ENCODE results near the gene HLX. TPM values are rescaled to one million over a fixed set of nuclear protein-coding genes. Genes with fewer than 3 reads are reported as not detected.

Gene HLX
- total RNA-seq, 1 donor from 2014 or later: 0.26 TPM

DNA sequence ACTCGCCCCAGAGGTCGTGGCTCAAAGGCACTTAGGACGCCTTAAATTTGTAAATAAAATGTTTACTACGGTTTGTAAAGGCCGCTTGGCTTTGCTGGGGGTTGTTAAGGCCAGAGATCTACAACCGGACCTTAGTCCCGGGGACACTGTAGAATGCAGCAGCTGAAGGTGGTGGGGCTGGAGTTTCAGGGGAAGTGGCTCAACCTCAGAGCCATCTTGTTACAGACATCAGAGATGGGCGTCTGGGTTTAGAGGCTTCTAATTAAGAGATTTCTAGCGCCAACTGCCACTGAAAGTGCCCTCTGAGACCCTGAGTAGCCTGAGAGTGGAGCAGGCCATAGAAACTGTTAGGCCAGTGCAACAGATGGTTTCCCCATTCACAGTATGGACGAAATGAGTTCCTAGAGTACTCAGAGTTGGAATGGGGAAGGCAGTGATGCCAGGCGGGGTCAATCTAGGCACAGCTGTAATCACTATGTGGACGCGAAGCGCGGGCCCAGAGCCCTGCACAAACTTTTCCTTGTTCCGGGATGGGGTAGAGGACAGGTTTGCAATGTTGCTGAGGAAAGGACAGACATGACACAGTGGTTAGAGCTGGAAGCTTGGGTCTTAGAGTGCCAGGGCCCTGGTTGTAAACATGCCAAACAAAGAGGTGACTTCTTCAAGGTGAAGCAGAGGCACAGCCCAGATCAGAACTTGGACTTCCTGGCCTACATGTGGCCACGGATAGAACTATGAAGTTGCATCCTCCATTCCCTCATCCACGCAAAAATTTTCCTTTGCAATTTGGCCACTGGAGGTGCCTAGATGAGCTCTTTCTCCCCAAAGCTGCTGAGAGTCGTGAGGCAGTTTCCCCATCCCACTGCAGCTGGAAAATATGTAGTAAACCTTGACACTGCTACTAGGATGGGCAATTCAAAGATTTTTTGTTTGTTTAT is 6.0 kb downstream of the HLX start:
- Histone ChIP-seq H3K4me3 (ENCODE audit: low read depth, low read length) (no peak overlapping the region), H3K36me3 (ENCODE audit: control insufficient read depth, insufficient read depth, low read length) (no peaks in the 10 kb centered on the region), H3K27me3 (ENCODE audit: control insufficient read depth, insufficient read depth, low read length) (peaks cover 72% of the 10 kb centered on the region)
- FAIRE-seq (no peak), DNase-seq (ENCODE audit: low read depth) (no peak)
- TF ChIP-seq, protein P1, sequence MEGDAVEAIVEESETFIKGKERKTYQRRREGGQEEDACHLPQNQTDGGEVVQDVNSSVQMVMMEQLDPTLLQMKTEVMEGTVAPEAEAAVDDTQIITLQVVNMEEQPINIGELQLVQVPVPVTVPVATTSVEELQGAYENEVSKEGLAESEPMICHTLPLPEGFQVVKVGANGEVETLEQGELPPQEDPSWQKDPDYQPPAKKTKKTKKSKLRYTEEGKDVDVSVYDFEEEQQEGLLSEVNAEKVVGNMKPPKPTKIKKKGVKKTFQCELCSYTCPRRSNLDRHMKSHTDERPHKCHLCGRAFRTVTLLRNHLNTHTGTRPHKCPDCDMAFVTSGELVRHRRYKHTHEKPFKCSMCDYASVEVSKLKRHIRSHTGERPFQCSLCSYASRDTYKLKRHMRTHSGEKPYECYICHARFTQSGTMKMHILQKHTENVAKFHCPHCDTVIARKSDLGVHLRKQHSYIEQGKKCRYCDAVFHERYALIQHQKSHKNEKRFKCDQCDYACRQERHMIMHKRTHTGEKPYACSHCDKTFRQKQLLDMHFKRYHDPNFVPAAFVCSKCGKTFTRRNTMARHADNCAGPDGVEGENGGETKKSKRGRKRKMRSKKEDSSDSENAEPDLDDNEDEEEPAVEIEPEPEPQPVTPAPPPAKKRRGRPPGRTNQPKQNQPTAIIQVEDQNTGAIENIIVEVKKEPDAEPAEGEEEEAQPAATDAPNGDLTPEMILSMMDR (IDR thresholded peaks at IDR 0.05; ENCODE audit: insufficient read depth, low read length, severe bottlenecking): no peak

DNA sequence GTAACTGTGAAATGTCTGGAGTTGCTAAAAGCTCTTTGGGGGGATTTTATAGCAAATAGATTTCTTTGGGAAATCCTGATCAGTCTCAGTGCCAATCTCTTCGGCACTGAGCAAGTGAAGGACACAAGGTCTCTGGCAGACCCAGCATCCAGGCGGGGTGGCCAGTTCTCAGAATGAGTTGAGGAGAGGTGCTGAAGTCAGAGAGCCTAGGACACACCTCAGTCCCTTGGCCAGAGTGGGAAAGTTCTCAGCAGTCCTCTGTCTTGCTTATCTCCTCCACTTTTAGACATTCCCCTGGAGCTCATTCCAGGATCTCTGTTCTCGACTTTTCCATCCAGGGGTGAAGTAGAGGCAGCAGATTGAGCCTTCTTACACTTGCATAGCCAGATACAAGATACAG is 6.7 kb downstream of the HLX start:
- DNase-seq (ENCODE audit: low read depth): no peak
- Histone ChIP-seq H3K27me3 (ENCODE audit: control insufficient read depth, insufficient read depth, low read length) (peaks cover 74% of the 10 kb centered on the region), H3K36me3 (ENCODE audit: control insufficient read depth, insufficient read depth, low read length) (no peaks in the 10 kb centered on the region), H3K4me3 (ENCODE audit: low read depth, low read length) (no peak overlapping the region)
- TF ChIP-seq, protein P1 (IDR thresholded peaks at IDR 0.05; ENCODE audit: insufficient read depth, low read length, severe bottlenecking): no peak
- no peak for FAIRE-seq

DNA sequence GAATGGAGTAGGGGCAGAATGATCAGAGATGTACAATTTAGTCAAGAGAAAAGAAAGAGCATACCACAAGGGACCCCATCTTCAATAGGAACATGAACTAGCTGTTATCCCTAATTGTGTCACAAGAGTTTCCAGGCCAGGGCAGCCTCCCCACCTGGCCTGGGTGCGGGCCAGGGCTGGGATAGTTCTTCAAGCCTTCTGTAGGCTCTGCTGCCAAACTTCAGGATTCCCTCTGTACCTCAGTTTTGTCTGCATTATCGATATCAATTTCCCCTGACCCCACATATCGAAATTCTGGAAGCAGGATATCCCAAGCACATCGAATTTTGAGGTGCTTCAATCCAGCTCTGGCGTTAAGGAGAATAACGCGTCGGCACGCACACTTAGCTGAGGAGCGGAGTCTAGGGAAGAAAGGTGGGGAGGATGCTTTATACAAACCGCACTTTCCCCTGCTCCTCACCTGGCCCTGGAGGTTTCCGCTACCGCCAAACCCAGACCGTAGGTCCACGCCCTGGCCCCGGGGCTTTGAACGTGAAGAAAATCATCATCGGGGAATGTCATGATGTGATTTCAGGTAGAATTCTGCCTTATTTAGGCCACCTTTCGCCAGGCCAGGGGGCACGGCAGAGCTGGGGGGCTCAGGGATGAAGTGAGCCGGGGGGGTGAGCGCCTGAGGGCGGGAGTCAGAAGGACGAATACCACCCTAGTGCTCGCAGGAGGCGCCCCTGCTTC is 7.4 kb downstream of the HLX start:
- FAIRE-seq (no peak), DNase-seq (ENCODE audit: low read depth) (no peak)
- H3K27me3 ChIP-seq (ENCODE audit: control insufficient read depth, insufficient read depth, low read length): peaks cover 79% of the 10 kb centered on the region
- no peak overlapping the region for H3K4me3 ChIP-seq (ENCODE audit: low read depth, low read length)
- H3K36me3 ChIP-seq (ENCODE audit: control insufficient read depth, insufficient read depth, low read length): no peaks in the 10 kb centered on the region
- TF ChIP-seq, protein P1 (IDR thresholded peaks at IDR 0.05; ENCODE audit: insufficient read depth, low read length, severe bottlenecking): no peak

DNA sequence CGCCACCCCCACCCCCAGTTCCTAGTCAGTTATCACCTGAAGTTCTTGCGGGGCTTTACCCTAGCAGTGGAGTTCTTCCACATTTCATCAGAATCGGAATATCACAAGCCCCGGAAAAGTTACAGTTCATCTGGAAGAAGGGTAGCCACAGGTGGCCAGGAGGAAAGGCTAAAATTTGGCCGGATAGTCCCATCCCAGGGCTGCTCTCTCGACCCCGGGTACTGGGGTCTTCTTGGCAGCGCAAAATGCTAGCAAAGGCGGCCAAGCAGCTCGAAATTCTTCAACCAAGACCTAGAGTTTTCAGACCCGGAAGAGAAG is 7.9 kb downstream of the HLX start:
- no peak for FAIRE-seq
- Histone ChIP-seq H3K36me3 (ENCODE audit: control insufficient read depth, insufficient read depth, low read length) (no peaks in the 10 kb centered on the region), H3K4me3 (ENCODE audit: low read depth, low read length) (no peak overlapping the region), H3K27me3 (ENCODE audit: control insufficient read depth, insufficient read depth, low read length) (peaks cover 81% of the 10 kb centered on the region)
- DNase-seq (ENCODE audit: low read depth): no peak
- TF ChIP-seq, protein P1 (IDR thresholded peaks at IDR 0.05; ENCODE audit: insufficient read depth, low read length, severe bottlenecking): no peak

DNA sequence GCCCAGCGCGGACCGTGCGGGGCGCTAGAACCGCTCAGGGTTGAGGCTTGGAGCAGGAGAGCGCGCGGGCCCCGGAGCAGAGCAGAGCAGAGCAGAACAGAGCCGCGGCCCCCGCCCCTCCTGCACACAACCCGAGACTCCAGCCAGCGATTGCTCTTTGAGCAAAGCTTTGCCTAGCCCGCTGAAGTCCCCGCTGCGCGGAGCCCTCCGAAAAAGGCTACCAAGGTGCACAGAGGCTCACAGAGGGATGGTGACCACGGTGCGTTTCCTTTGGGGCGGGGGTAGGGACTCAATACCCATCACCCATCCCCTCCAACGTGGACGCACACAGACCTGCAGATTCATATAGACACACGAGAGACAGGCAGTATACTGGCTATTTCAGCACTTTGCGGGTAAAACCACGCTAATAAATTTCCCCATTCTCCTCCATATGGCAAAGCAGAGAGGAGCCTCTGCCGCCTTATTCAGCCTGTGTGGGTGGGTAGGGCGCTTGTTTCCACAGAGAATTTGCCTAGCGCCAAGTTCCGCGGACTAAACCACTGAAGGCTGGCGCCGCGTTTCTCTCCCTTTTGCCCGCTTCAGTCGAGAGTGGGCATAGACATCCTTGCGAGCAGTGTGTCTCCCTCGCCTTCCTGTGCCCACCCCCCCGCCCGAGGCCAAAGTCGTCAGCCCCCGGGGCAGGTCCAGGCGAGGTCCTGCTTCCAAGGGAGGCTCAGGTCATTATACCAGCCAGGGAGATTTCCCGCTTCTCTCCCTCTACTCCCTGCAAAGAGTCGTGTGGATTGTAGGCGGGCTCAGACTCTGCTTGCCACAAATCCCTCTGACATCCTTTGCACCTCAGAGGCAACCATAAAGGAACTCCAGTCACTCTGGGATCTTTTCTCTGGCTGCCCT is 8.5 kb downstream of the HLX start:
- Histone ChIP-seq H3K27me3 (ENCODE audit: control insufficient read depth, insufficient read depth, low read length) (peaks cover 83% of the 10 kb centered on the region), H3K4me3 (ENCODE audit: low read depth, low read length) (no peak overlapping the region)

More for the DNA sequence above, 8.5 kb downstream of the HLX start:
- no peak for DNase-seq (ENCODE audit: low read depth)
- TF ChIP-seq, protein P1 (IDR thresholded peaks at IDR 0.05; ENCODE audit: insufficient read depth, low read length, severe bottlenecking): no peak
- no peak for FAIRE-seq
- H3K36me3 ChIP-seq (ENCODE audit: control insufficient read depth, insufficient read depth, low read length): no peaks in the 10 kb centered on the region

Data from bronchial epithelial cell (primary cell).